ENCODE data around the gene INO80.
A peak's percentile ranks its signal among the peaks of the same experiment; 100 is the strongest.

The INO80 gene

DNA sequence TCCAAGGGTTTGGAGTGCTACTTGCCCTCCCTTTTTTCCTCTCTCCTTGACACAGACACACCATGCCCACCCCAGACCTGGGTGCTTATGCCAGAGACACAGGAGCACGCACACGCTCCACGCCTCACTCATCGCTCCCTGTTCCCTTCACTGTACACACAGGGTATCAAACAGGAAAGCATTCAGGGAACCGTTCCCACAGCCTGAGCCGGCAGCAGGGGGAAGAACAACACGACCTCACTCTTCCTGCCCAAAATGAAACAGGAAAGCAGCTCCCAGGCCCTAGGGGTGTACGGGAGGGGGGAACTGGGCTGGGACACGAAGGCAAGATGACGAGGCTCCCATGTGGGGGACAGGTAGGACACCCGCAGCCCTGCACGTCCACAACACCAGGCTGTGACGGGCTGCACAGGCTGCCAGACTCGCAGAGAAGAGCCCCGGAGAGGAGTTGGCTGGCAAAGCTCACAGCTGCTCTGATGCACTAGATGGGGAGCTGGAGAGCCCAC is 175.7 kb downstream of the INO80 start:
- TF ChIP-seq, protein P1, sequence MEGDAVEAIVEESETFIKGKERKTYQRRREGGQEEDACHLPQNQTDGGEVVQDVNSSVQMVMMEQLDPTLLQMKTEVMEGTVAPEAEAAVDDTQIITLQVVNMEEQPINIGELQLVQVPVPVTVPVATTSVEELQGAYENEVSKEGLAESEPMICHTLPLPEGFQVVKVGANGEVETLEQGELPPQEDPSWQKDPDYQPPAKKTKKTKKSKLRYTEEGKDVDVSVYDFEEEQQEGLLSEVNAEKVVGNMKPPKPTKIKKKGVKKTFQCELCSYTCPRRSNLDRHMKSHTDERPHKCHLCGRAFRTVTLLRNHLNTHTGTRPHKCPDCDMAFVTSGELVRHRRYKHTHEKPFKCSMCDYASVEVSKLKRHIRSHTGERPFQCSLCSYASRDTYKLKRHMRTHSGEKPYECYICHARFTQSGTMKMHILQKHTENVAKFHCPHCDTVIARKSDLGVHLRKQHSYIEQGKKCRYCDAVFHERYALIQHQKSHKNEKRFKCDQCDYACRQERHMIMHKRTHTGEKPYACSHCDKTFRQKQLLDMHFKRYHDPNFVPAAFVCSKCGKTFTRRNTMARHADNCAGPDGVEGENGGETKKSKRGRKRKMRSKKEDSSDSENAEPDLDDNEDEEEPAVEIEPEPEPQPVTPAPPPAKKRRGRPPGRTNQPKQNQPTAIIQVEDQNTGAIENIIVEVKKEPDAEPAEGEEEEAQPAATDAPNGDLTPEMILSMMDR (IDR thresholded peaks at IDR 0.05; ENCODE audit: low read depth, low read length, missing control alignments): no peak
- no peak overlapping the region for H3K4me3 ChIP-seq (ENCODE audit: low read depth, low read length)
- no peak for DNase-seq (ENCODE audit: low read depth)
- in situ Hi-C loops (cut with HindIII; ENCODE audit: low sequenced_read_pairs): no loop called here

DNA sequence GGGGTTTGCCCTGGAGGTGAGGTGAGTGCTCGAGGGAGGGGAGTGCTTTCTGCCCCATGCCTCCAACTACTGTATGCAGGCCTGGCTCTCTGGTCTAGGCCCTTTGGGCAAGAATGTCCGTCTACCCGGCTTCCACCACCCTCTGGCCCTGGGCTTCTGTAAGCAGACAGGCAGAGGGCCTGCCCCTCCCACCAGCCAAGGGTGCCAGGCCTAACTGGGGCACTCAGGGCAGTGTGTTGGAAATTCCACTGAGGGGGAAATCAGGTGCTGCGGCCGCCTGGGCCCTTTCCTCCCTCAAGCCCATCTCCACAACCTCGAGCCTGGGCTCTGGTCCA is 177.6 kb downstream of the INO80 start:
- TF ChIP-seq, protein P1 (IDR thresholded peaks at IDR 0.05; ENCODE audit: low read depth, low read length, missing control alignments): no peak
- in situ Hi-C loops (cut with HindIII; ENCODE audit: low sequenced_read_pairs): no loop called here
- DNase-seq (ENCODE audit: low read depth): no peak
- H3K4me3 ChIP-seq (ENCODE audit: low read depth, low read length): no peak overlapping the region

GRCh38 chr15:40937762-40938535 is 178.1 kb downstream of the INO80 start:
- no peak for DNase-seq (ENCODE audit: low read depth)
- TF ChIP-seq, protein P1 (IDR thresholded peaks at IDR 0.05; ENCODE audit: low read depth, low read length, missing control alignments): peak; percentile 31
- H3K4me3 ChIP-seq (ENCODE audit: low read depth, low read length): no peak overlapping the region
- in situ Hi-C loops (cut with HindIII; ENCODE audit: low sequenced_read_pairs): no loop called here

DNA sequence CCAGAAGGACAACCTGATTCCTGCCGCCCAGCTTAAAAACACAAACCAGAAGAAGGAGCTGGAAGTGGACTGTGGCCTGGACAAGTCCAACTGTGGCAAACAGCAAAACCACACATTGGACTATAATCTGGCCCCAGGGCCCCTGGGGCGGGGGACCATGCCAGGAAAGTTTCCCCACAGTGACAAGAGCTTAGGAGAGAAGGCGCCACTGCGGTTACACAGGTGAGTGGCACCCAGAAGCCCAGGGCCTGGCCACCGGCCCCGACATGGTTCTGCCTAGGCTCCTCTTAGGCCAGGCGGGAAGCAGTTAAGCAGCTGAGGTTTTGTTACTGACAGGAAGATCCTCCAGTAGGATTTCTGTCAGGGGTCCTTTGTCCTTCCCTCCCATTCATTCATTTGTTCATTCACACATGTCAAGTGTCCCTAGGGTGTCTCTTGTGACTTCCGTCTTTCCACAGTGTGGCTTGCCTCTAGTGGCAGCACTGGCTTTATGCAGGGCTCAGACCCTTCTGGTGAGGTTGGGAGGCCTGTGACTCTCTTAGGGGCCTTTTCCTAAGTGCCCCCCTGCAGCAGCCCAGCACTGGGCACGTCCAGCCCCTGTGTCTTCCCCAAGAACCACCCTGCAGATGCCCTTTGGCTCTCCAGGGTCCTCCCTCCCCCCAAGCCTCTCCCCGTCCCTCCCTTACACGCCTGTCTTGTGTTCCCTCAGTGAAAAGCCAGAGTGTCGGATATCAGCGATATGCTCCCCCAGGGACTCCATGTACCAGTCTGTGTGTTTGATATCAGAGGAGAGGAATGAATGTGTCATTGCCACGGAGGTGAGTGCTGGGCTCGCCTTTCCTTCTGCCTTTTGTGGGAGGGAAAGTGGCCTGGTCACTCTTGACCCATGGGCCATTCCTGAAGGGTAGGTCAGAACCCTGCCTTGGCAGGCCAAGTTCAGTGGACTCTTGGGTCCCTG is 179.1 kb downstream of the INO80 start:
- TF ChIP-seq, protein P1 (IDR thresholded peaks at IDR 0.05; ENCODE audit: low read depth, low read length, missing control alignments): no peak
- no peak overlapping the region for H3K4me3 ChIP-seq (ENCODE audit: low read depth, low read length)
- DNase-seq (ENCODE audit: low read depth): no peak
- in situ Hi-C loops (cut with HindIII; ENCODE audit: low sequenced_read_pairs): no loop called here

GRCh38 chr15:40936234-40936708 is 179.8 kb downstream of the INO80 start:
- no peak overlapping the region for H3K4me3 ChIP-seq (ENCODE audit: low read depth, low read length)
- no peak for DNase-seq (ENCODE audit: low read depth)
- TF ChIP-seq, protein P1 (IDR thresholded peaks at IDR 0.05; ENCODE audit: low read depth, low read length, missing control alignments): no peak
- in situ Hi-C loops (cut with HindIII; ENCODE audit: low sequenced_read_pairs): no loop called here

DNA sequence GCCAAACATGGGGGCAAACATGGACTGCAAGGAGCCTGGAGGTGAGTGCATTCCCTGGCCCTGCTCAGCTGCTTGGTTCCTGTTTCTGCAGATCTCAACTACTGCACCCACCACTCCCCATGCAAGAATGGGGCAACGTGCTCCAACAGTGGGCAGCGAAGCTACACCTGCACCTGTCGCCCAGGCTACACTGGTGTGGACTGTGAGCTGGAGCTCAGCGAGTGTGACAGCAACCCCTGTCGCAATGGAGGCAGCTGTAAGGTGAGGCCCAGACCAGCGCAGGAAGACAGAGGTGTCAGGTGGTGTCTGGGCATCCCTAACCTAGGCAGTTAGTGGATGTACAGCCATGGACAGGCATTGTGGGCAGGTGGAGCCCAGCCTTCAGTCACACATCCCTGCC is 181.6 kb downstream of the INO80 start:
- TF ChIP-seq, protein P1 (IDR thresholded peaks at IDR 0.05; ENCODE audit: low read depth, low read length, missing control alignments): no peak
- DNase-seq (ENCODE audit: low read depth): no peak
- no peak overlapping the region for H3K4me3 ChIP-seq (ENCODE audit: low read depth, low read length)
- in situ Hi-C loops (cut with HindIII; ENCODE audit: low sequenced_read_pairs): no loop called here

Measured in astrocyte of the cerebellum (primary cell).